Naive B cell (primary cell): ENCODE data around the gene SCUBE1. TPM values are rescaled to one million over a fixed set of nuclear protein-coding genes. Genes with fewer than 3 reads are reported as not detected.
A peak's percentile ranks its signal among the peaks of the same experiment; 100 is the strongest.

Experiments
- ATAC-seq, 2 donors: fragments of 150-1000 bp; cut with Tn5 transposase; 2 replicates each; pipeline ENCODE4 v1.10.0; 2021; ENCODE audit warnings: low read depth in 2 of 2, mild to moderate bottlenecking in 2 of 2, moderate library complexity in 2 of 2
- DNase-seq: peaks from one replicate; pipeline ENCODE4 v3.0.0; 2022
- H3K27ac Mint-ChIP-seq, 6 donors: one replicate each; pipeline ENCODE4 v1.8.0; 2020 to 2022; ENCODE audit warnings: mild to moderate bottlenecking in 6 of 6, mixed read lengths in 6 of 6, moderate library complexity in 5 of 6, inconsistent platforms in 2 of 6
- H3K27me3 Mint-ChIP-seq, 3 donors: one replicate each; pipeline ENCODE4 v1.8.0; 2021 to 2022; ENCODE audit warnings: mixed read lengths in 3 of 3, mild to moderate bottlenecking in 1 of 3
- H3K36me3 Mint-ChIP-seq, 2 donors: one replicate each; pipeline ENCODE4 v1.8.0; 2020 to 2022; ENCODE audit warnings: mixed read lengths in 2 of 2, inconsistent platforms in 1 of 2, mild to moderate bottlenecking in 1 of 2
- H3K4me1 Mint-ChIP-seq, 3 donors: one replicate each; pipeline ENCODE4 v1.8.0; 2020 to 2022; ENCODE audit warnings: mixed read lengths in 3 of 3, inconsistent platforms in 1 of 3, mild to moderate bottlenecking in 1 of 3, moderate library complexity in 1 of 3
- H3K4me3 Mint-ChIP-seq, 8 donors: one replicate each; pipeline ENCODE4 v1.8.0; 2020 to 2022; ENCODE audit warnings: mild to moderate bottlenecking in 8 of 8, mixed read lengths in 8 of 8, moderate library complexity in 8 of 8, inconsistent platforms in 2 of 8
- H3K9me3 Mint-ChIP-seq, 7 donors: one replicate each; pipeline ENCODE4 v1.8.0; 2020 to 2022; ENCODE audit warnings: mixed read lengths in 7 of 7, mild to moderate bottlenecking in 5 of 7, inconsistent platforms in 2 of 7, moderate library complexity in 1 of 7
- polyA plus RNA-seq, 6 donors: library from polyadenylated mRNA; unstranded; fragments of 300-500 nt; fragmentation: Illumina TruSeq; gene quantifications; one replicate each; pipeline ENCODE4 v1.2.3, GENCODE V29; 2021; ENCODE audit warnings: low read depth in 6 of 6

The SCUBE1 gene
- polyA plus RNA-seq, 6 donors from 2014 or later: not detected

DNA sequence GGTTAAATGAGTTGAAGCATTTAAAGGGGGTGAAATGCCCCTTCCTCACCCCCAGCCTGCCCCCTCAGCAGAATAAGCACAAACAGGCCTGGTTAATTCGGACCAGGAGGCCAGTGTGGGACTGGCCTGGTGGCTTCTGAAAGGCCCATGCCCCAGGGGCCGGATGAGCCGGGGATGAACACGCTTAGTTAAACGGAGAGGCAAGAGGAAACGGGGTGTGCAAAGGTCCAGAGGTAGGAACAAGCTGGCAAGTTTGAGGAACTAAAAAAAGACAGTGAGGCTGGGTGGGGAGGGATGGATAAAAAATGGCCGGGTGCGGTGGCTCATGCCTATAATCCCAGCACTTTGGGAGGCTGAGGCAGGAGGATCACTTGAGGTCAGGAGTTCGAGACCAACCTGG lies 11.5 kb downstream of the SCUBE1 start:
- no peak overlapping the region for H3K4me3 Mint-ChIP-seq
- peaks cover 0 to 10% (median 0%) of the 10 kb centered on the region in 3 donors for H3K27me3 Mint-ChIP-seq
- no peaks in the 10 kb centered on the region for H3K36me3 Mint-ChIP-seq
- no peaks in the 10 kb centered on the region for H3K4me1 Mint-ChIP-seq
- no peaks in the 10 kb centered on the region for H3K9me3 Mint-ChIP-seq
- DNase-seq (no peak), ATAC-seq (no peak)
- H3K27ac Mint-ChIP-seq: no peak overlapping the region

DNA sequence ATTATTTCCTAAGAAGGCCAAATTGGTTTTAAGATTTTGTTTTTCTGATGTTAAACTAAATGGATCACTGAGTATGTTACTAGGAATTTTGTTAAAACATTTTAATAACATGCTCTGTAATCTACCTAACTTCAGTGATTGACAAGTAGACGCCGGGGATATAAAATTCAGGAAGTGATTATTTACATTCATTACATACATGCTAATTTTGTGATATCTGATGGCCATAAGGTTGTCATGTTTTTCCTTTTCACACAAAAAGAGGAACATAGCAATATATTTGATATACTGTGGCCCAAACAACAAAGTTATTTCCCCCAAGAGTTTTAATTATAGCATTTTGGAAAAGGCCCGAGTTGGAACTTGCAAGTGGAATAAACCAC lies 12.1 kb downstream of the SCUBE1 start:
- H3K4me3 Mint-ChIP-seq: no peak overlapping the region
- no peaks in the 10 kb centered on the region for H3K9me3 Mint-ChIP-seq
- no peaks in the 10 kb centered on the region for H3K36me3 Mint-ChIP-seq
- H3K4me1 Mint-ChIP-seq: no peaks in the 10 kb centered on the region
- no peak overlapping the region for H3K27ac Mint-ChIP-seq
- ATAC-seq (no peak), DNase-seq (no peak)
- H3K27me3 Mint-ChIP-seq: peaks cover 0 to 10% (median 0%) of the 10 kb centered on the region in 3 donors

DNA sequence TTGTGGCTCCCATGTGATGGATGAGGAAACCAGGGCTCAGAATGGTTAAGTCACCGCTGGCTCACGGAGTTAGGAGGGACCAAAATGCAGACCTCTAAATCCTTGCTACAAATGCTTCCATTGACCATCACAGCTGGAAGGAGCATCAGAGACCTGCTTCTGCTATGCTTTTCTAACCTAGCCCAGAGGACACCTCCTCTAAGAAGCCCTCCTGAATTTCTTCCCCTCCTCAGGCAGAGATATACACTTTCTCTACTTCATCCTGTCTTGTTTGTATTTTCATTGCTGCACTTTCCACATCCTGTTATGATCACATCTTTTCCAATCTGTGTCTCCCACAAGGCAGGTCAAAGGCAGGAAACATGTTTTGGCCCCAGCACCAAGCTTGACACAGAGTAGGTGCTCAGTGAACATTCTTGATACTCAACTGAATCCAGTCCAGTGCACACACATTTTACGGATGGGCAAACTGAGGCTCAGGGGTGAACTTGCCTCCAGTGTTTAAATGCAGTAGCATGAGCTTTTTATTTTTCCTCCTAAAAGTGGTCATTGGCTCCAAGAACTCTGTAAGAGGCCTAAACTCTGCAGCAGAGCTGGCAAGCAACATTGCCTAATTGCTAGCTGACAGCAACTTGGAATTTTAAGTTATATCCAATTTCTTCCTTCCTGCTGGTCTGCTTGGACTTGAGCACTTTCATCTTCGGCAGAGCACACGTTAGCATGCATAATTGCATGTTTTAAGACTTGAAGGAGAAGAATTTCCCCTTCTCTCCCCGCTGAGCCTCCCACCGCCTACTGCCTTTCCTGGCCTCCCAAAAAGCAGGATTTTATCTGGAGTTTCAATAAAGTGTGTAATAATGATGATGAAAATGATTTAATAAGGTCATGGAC lies 12.7 kb downstream of the SCUBE1 start:
- ATAC-seq (no peak), DNase-seq (no peak)
- no peaks in the 10 kb centered on the region for H3K36me3 Mint-ChIP-seq
- H3K4me3 Mint-ChIP-seq: no peak overlapping the region
- no peaks in the 10 kb centered on the region for H3K9me3 Mint-ChIP-seq
- H3K27ac Mint-ChIP-seq: no peak overlapping the region
- H3K4me1 Mint-ChIP-seq: no peaks in the 10 kb centered on the region
- H3K27me3 Mint-ChIP-seq: peaks cover 0 to 10% (median 0%) of the 10 kb centered on the region in 3 donors

DNA sequence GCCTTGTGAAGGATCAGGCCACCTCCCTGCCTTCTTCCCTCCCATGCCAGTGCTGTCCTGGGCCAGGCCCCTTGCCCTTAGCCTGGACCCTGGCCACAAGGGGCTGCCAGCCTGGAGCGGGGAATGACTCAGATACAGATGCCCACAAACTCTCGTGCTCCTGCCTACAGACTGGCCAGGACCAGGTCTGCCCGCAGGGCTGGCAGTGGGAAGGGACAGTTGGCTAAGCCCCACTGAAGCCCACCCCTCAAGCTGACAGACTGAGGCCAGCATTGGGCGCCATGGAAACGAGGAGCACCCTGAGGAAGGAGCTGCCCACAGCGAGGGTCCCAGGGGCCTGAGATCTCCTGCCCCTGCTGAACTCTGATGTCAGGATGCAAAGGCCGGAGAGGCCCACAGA lies 14.1 kb downstream of the SCUBE1 start:
- Mint-ChIP-seq H3K27ac (no peak overlapping the region), H3K4me3 (no peak overlapping the region), H3K36me3 (no peaks in the 10 kb centered on the region), H3K9me3 (no peaks in the 10 kb centered on the region), H3K27me3 (peaks cover 0 to 10% (median 0%) of the 10 kb centered on the region in 3 donors), H3K4me1 (no peaks in the 10 kb centered on the region)
- ATAC-seq (no peak), DNase-seq (no peak)

DNA sequence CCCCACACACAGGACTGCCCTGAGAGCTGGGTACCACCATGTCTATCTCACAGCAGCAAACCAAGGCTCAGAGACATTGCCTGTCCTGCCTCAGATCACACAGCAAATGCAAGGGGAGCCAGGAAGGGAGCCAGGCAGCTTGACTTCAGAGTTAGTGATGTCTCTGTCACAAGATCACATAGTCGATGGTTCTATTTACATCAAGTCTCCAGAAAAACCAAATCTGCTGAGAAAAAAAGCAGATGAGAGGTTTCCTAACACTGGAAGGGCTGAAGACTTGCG lies 16.1 kb downstream of the SCUBE1 start:
- peaks cover 0 to 10% (median 0%) of the 10 kb centered on the region in 3 donors for H3K27me3 Mint-ChIP-seq
- H3K27ac Mint-ChIP-seq: no peak overlapping the region
- H3K9me3 Mint-ChIP-seq: no peaks in the 10 kb centered on the region
- H3K36me3 Mint-ChIP-seq: no peaks in the 10 kb centered on the region
- DNase-seq (no peak), ATAC-seq (no peak)
- H3K4me1 Mint-ChIP-seq: no peaks in the 10 kb centered on the region
- no peak overlapping the region for H3K4me3 Mint-ChIP-seq

DNA sequence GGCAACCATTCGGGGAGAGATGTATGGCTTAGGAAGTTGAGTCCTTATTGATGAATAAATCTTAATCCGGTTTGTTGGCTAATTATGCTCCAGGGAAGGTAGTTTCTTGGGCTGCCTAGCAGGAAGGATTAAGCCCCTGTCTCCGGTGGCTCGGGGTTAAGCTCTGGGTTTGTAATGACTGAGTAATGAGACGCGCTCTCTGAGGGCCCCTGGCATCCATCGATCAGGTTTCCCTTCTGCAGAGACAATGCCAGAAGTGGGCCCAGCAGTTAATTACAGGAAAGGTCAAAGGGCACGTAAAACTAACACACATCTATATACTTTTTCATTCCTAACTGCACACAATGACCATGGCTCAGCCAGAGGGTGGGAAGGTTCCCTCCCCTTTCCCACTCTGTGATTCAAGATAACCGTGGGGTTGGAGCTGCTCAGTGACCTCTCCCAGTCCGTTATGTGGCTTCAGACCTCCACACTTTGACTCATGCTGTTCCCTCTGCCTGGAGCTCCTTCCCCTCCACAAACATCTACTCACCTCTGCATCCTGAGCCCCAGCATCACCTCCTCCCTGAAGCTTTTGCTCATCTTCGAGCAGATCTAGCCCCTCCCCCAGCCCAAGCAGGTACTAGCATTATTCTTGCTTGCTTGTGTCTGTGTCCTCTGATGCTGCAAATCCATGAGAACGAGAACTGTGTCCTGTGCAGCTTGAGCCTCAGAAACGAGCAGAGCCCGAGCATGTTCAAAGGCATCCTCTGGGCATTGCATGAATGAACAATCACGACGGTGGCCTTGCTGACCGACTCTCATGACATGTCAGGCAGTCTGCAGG lies 16.6 kb downstream of the SCUBE1 start:
- peaks cover 0 to 6% (median 0%) of the 10 kb centered on the region in 3 donors for H3K27me3 Mint-ChIP-seq
- peak overlapping the region in 1 of 8 donors; percentile 42 for H3K4me3 Mint-ChIP-seq
- no peaks in the 10 kb centered on the region for H3K36me3 Mint-ChIP-seq
- ATAC-seq (no peak), DNase-seq (no peak)
- H3K4me1 Mint-ChIP-seq: no peaks in the 10 kb centered on the region
- H3K27ac Mint-ChIP-seq: peak overlapping the region in 1 of 6 donors; percentile 63
- no peaks in the 10 kb centered on the region for H3K9me3 Mint-ChIP-seq

DNA sequence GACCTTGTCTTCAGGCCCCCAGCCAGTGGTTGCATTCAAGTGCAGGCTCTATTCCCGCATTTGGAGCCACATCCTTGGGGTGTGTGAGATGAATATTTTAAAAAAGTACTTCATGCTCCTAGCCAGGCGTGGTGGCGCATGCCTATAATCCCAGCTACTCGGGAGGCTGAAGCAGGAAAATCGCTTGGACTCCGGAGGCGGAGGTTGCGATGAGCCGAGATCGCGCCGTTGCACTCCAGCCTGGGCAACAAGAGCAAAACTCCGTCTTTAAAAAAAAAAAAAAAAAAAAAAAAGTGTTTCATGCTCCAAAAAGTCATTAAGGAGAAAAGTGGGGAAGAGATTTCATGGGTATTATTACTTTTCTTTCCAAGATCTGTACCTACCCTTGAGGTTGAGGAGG lies 18.0 kb downstream of the SCUBE1 start:
- no peak for DNase-seq
- H3K36me3 Mint-ChIP-seq: no peaks in the 10 kb centered on the region
- no peaks in the 10 kb centered on the region for H3K9me3 Mint-ChIP-seq
- no peak overlapping the region for H3K4me3 Mint-ChIP-seq
- peaks cover 0 to 2% (median 0%) of the 10 kb centered on the region in 3 donors for H3K27me3 Mint-ChIP-seq
- H3K4me1 Mint-ChIP-seq: peaks cover 0 to 9% (median 6%) of the 10 kb centered on the region in 3 donors
- ATAC-seq: no peak
- H3K27ac Mint-ChIP-seq: no peak overlapping the region

DNA sequence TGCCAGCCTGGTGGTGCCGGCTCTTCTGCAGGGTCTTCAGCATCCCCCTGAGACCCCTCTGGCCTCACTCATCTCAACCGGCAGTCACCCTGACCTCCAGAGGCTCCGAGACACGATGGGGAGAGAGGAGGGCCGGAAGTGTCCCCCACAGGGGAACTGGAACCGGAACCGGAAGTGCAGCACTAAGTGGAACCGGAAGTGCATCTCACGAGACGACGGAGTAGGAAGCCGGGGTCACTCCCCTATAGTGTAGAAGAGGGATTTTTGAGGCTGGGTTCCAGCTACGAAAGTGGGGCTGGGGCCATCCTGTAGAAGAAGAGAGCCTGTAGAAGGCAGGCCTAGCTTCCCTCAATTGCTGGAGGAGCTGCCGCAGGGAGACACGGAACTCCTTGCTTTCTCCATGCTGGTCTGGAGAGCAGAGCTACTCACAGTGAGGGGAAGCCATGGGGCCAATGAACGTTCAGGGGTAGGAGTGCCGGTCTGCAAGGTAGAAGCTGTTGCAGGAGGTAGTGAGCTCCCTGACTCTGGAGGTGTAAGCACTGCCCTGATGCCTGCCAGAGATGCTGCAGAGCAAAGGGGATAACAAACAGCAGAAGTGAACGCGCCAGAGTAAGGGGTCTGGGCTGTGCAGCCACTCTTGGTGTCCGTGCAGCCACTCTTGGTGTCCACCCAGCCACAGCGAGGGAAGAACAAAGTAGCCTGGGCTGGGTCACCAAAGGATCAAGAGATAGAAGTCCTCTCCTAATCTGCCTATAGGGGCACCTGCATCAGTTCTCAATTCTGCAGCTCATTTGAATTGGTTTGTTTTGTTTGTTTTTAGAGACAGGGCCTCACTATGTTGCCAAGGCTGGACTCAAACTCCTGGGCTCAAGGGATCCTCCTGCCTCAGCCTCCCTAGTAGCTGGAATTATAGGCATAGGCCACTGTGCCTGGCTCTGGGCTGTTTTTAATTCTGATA lies 21.9 kb downstream of the SCUBE1 start:
- peaks cover 0 to 9% (median 6%) of the 10 kb centered on the region in 3 donors for H3K4me1 Mint-ChIP-seq
- no peaks in the 10 kb centered on the region for H3K27me3 Mint-ChIP-seq
- H3K27ac Mint-ChIP-seq: no peak overlapping the region
- no peak for ATAC-seq
- peak overlapping the region in 4 of 8 donors; percentile 20 to 44 (median 22) for H3K4me3 Mint-ChIP-seq
- H3K36me3 Mint-ChIP-seq: no peaks in the 10 kb centered on the region
- DNase-seq: no peak
- no peaks in the 10 kb centered on the region for H3K9me3 Mint-ChIP-seq

DNA sequence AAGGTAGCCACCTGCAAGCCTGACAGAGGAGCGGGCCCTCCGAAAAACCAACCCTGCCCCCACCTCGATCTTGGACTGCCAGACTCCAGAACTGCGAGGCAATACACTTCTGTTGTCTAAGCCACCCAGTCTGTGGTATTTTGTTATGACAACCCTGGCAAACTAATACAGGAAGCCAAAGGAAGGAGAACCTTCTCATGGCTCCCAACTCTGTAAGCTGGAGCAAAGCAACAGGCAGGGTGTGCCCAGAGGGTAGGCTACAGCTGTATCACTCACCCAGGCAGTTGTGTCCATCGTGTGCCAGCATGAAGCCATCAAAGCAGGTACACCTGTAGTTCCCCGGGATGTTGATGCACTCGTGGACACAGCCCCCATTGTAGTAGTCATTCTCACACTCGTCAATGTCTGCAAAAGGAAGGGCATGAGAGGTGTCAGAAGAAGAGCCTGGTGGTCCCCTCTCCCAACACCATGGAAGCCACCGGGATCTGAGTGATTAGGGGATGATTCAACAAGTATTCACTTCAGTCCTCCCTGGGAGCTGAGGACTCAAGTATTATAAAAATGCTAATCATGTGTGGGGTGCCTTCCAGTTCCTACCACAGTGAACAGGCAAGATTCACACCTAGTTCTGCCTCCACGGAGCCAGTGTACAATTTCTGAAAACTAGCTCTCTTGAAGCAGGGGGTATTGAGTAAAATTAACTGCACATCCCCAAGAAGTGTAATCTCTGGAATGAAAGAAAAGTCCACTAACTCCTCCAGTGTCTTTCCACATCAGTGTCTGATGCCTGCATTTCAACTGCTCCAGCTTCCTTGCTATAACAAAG lies 23.3 kb downstream of the SCUBE1 start:
- Mint-ChIP-seq H3K27ac (no peak overlapping the region), H3K27me3 (no peaks in the 10 kb centered on the region), H3K9me3 (no peaks in the 10 kb centered on the region), H3K4me1 (peaks cover 0 to 9% (median 6%) of the 10 kb centered on the region in 3 donors), H3K36me3 (no peaks in the 10 kb centered on the region), H3K4me3 (no peak overlapping the region)
- DNase-seq: no peak
- no peak for ATAC-seq

DNA sequence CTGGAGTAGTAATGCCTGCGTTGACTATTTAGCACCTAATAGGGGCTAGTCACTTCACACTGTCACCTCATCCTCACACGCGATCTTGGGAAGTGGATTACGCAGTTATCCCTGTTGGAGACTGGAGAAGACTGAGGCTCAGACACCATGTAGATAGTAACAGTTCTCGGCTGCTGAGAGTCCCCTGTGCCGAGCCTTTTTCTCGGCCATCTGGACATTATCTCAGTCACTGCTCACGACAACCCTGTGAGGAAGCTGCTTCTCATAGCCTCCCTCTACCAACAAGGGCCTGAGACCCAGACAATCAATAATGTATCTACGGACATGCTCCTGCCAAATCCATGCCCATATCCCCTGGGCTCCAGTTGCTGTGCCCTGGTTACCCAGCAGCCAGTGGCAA lies 25.9 kb downstream of the SCUBE1 start:
- ATAC-seq (no peak), DNase-seq (no peak)
- Mint-ChIP-seq H3K36me3 (no peaks in the 10 kb centered on the region), H3K27ac (no peak overlapping the region), H3K4me1 (peaks cover 0 to 9% (median 6%) of the 10 kb centered on the region in 3 donors), H3K9me3 (no peaks in the 10 kb centered on the region), H3K27me3 (peaks cover 0 to 10% (median 8%) of the 10 kb centered on the region in 3 donors), H3K4me3 (no peak overlapping the region)

DNA sequence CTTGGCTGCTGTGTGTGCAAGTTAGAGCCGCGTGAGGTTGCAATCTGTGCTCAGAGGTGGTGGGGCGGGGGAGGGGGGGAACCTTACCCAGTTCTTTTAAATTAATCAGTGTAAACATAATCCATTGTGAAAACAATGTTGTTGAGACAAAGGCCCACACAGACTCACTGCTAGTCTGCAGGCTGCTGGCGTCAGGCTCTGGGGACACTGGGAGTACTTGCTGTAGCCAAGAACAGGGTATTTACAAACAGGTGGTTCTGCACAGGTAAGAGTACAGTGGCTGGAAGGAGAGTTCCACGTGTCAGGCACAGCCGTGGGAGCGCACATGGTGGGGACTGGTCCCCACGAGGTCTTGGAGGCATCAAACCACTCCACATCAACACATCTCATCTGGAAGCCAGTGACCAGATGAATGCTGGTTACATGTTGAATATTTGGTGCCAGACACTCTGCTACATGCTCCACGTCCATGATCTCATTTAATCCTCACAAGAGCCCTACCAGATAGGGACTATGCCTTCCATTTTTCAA lies 27.4 kb downstream of the SCUBE1 start:
- no peaks in the 10 kb centered on the region for H3K36me3 Mint-ChIP-seq
- no peak overlapping the region for H3K4me3 Mint-ChIP-seq
- H3K27ac Mint-ChIP-seq: no peak overlapping the region
- H3K27me3 Mint-ChIP-seq: peaks cover 6 to 13% (median 8%) of the 10 kb centered on the region in 3 donors
- H3K9me3 Mint-ChIP-seq: no peaks in the 10 kb centered on the region
- no peak for ATAC-seq
- DNase-seq: no peak
- peaks cover 0 to 2% (median under 1%) of the 10 kb centered on the region in 3 donors for H3K4me1 Mint-ChIP-seq

DNA sequence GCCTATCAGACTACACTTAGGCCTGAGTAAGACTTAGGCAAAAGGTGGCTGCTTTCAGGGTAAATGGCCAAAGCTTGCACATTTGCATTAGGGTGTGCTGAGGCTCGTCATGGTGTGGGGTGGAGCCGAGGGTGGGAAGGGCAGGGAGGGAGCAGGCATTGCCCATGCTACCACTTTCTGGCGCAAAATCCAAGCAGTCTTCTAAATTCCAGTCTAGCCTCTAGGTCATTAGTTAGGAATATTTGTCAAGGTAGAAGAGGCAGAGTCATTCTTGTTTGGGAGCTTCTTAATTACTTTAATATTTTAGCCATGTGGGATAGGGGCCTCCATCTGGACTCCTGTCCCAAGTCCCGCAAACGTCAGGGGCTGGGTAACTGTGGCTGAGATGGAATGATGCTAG lies 28.6 kb downstream of the SCUBE1 start:
- no peaks in the 10 kb centered on the region for H3K9me3 Mint-ChIP-seq
- H3K36me3 Mint-ChIP-seq: no peaks in the 10 kb centered on the region
- H3K27me3 Mint-ChIP-seq: peaks cover 6 to 19% (median 16%) of the 10 kb centered on the region in 3 donors
- H3K27ac Mint-ChIP-seq: peak overlapping the region in 1 of 6 donors; percentile 79
- ATAC-seq (no peak), DNase-seq (no peak)
- no peak overlapping the region for H3K4me3 Mint-ChIP-seq
- no peaks in the 10 kb centered on the region for H3K4me1 Mint-ChIP-seq
